Islet precursor cell (in vitro differentiated cells): ENCODE results near the gene MTHFD1L.
"Not testable (repeated sequence)": the region's sequence is repeated elsewhere in the genome, so short reads cannot be mapped to it uniquely, and the experiment has no call there.

ENCODE experiments used
- DNase-seq: peaks from one replicate; pipeline ENCODE4 v3.0.0-alpha.2; 2018

MTHFD1L gene

GRCh38 chr6:150865406-150866146 lies at the start of gene MTHFD1L:
MTHFD1L (plus strand) TSS chr6:150865702; CDS start chr6:150865823, 121 bp downstream.
- DNase-seq, result peak; percentile 92

GRCh38 chr6:150816554-150816953 lies 48.9 kb upstream of the MTHFD1L start:
- not testable (repeated sequence) for DNase-seq

- no peak for DNase-seq
Measured at GRCh38 chr6:150822932-150823331, 42.6 kb upstream of the MTHFD1L start.

- no peak for DNase-seq
Measured at GRCh38 chr6:150826788-150827187, 38.7 kb upstream of the MTHFD1L start.

GRCh38 chr6:150828107-150828506 lies 37.4 kb upstream of the MTHFD1L start:
- DNase-seq, result not testable (repeated sequence)

- DNase-seq, result no peak
Measured at GRCh38 chr6:150830439-150831165, 34.9 kb upstream of the MTHFD1L start.

- DNase-seq, result no peak
Measured at GRCh38 chr6:150831577-150831976, 33.9 kb upstream of the MTHFD1L start.

- no peak for DNase-seq
Measured at GRCh38 chr6:150835620-150836019, 29.9 kb upstream of the MTHFD1L start.

GRCh38 chr6:150840185-150840584 lies 25.3 kb upstream of the MTHFD1L start:
- no peak for DNase-seq

GRCh38 chr6:150841189-150841588 lies 24.3 kb upstream of the MTHFD1L start:
- DNase-seq, result no peak

- no peak for DNase-seq
Measured at GRCh38 chr6:150841697-150842096, 23.8 kb upstream of the MTHFD1L start.

GRCh38 chr6:150844371-150844770 lies 21.1 kb upstream of the MTHFD1L start:
- no peak for DNase-seq

- no peak for DNase-seq
Measured at GRCh38 chr6:150846641-150847040, 18.9 kb upstream of the MTHFD1L start.

GRCh38 chr6:150848400-150848799 lies 17.1 kb upstream of the MTHFD1L start:
- no peak for DNase-seq

GRCh38 chr6:150854392-150854791 lies 11.1 kb upstream of the MTHFD1L start:
- DNase-seq, result peak; percentile 63

GRCh38 chr6:150855171-150855570 lies 10.3 kb upstream of the MTHFD1L start:
- not testable (repeated sequence) for DNase-seq

- DNase-seq, result no peak
Measured at GRCh38 chr6:150857062-150857944, 8.2 kb upstream of the MTHFD1L start.

- DNase-seq, result no peak
Measured at GRCh38 chr6:150857945-150858308, 7.6 kb upstream of the MTHFD1L start.

GRCh38 chr6:150861448-150862168 lies 3.9 kb upstream of the MTHFD1L start:
- peak; percentile 80 for DNase-seq

- DNase-seq, result no peak
Measured at GRCh38 chr6:150863213-150863928, 2.1 kb upstream of the MTHFD1L start.

GRCh38 chr6:150865043-150865405 lies 478 bp upstream of the MTHFD1L start:
- DNase-seq, result no peak
